B cell (primary cell): Measurements from ENCODE around the gene ACER2. TPM values are rescaled to one million over a fixed set of nuclear protein-coding genes. Genes with fewer than 3 reads are reported as not detected.

ENCODE experiments used
- ATAC-seq: fragments of 200-7000 bp; cut with Tn5 transposase; one replicate; pipeline ENCODE4 v1.10.0; 2021; ENCODE audit warnings: low read depth, mild to moderate bottlenecking, moderate number of reproducible peaks, moderate library complexity
- CTCF ChIA-PET: fragments of 350-600 bp; sonication (Branson Sonifier 250); formaldehyde crosslinking; loops from one replicate; lab custom pipeline; 2021; ENCODE audit warnings: antibody characterized with exemption, inconsistent platforms; lab: Charles Lee
- POLR2A ChIA-PET: fragments of 350-600 bp; sonication (Branson Sonifier 250); formaldehyde crosslinking; loops from one replicate; lab custom pipeline; 2021; ENCODE audit warnings: antibody characterized with exemption; lab: Charles Lee
- DNase-seq: peaks from one replicate; pipeline ENCODE4 v3.0.0; 2013
- H2AFZ ChIP-seq: 2 replicates; pipeline ENCODE4 v1.6.1; 2012; ENCODE audit warnings: mild to moderate bottlenecking, low read depth, low read length; ENCODE audit not compliant: insufficient read depth, poor library complexity, severe bottlenecking
- H3K27ac ChIP-seq, 2 donors: 1 replicate in 1 of 2; 2 replicates in 1 of 2; pipeline ENCODE4 v1.5.1; 2012 to 2013; ENCODE audit warnings: low read length in 2 of 2, mild to moderate bottlenecking in 2 of 2, moderate library complexity in 1 of 2
- H3K27me3 ChIP-seq, 4 experiments: fragments of 200-600 bp in 1 of 4; sonication (generic) in 1 of 4; replicated peaks in 1 of 4; 1 replicate in 2 of 4; 2 replicates in 2 of 4; pipeline versions ENCODE4 v1.6.1 to v1.7.0; 2013 to 2016; ENCODE audit warnings: low read length in 3 of 4, mild to moderate bottlenecking in 2 of 4, mixed read lengths in 1 of 4, moderate library complexity in 1 of 4; ENCODE audit not compliant: insufficient read depth in 4 of 4, control insufficient read depth in 3 of 4; ENCODE audit errors: control extremely low read depth in 1 of 4
- H3K36me3 ChIP-seq, 2 experiments: replicated peaks in 1 of 2; 1 replicate in 1 of 2; 2 replicates in 1 of 2; pipeline versions ENCODE4 v1.6.1 to v1.7.1; 2013; ENCODE audit warnings: low read length in 1 of 2; ENCODE audit not compliant: insufficient read depth in 2 of 2, control insufficient read depth in 1 of 2; ENCODE audit errors: control extremely low read depth in 1 of 2, extremely low read depth in 1 of 2
- H3K4me1 ChIP-seq, 2 donors: fragments of 200-600 bp in 1 of 2; sonication (generic) in 1 of 2; 1 replicate in 1 of 2; 2 replicates in 1 of 2; pipeline versions ENCODE4 v1.5.1 to v1.6.1; 2013 to 2017; ENCODE audit warnings: low read length in 2 of 2; ENCODE audit not compliant: control insufficient read depth in 2 of 2, insufficient read depth in 2 of 2
- H3K4me2 ChIP-seq: replicated peaks from 2 replicates; pipeline ENCODE3; 2012; ENCODE audit warnings: mild to moderate bottlenecking, low read depth, low read length; ENCODE audit not compliant: poor library complexity, severe bottlenecking
- H3K4me3 ChIP-seq, 5 experiments: fragments of 200-600 bp in 1 of 5; sonication (generic) in 1 of 5; 1 replicate in 3 of 5; 2 replicates in 2 of 5; pipeline versions ENCODE4 v1.5.1 to v1.7.0; 2011 to 2016; ENCODE audit warnings: low read length in 4 of 5, mild to moderate bottlenecking in 4 of 5, low read depth in 2 of 5, control low read depth in 1 of 5, moderate library complexity in 1 of 5; ENCODE audit not compliant: insufficient read depth in 1 of 5; ENCODE audit errors: control extremely low read depth in 1 of 5, extremely low read depth in 1 of 5
- H3K79me2 ChIP-seq: fragments of 200-600 bp; sonication (generic); one replicate; pipeline ENCODE4 v1.6.0; 2016; ENCODE audit warnings: low read length; ENCODE audit not compliant: control insufficient read depth, insufficient read depth
- H3K9ac ChIP-seq: fragments of 200-600 bp; sonication (generic); 2 replicates; pipeline ENCODE4 v1.6.1; 2017; ENCODE audit warnings: mild to moderate bottlenecking, low read length, moderate library complexity
- H3K9me3 ChIP-seq, 3 donors: one replicate each; pipeline versions ENCODE4 v1.6.1 to v1.7.1; 2013; ENCODE audit warnings: low read length in 2 of 3; ENCODE audit not compliant: control insufficient read depth in 2 of 3, insufficient read depth in 1 of 3; ENCODE audit errors: control extremely low read depth in 1 of 3
- H4K20me1 ChIP-seq: 2 replicates; pipeline ENCODE4 v1.6.0; 2012; ENCODE audit warnings: mild to moderate bottlenecking, low read length; ENCODE audit not compliant: insufficient read depth, control insufficient read depth, poor library complexity, severe bottlenecking
- H3K27ac Mint-ChIP-seq: one replicate; pipeline ENCODE4 v1.8.0; 2021; ENCODE audit warnings: mixed read lengths
- H3K27me3 Mint-ChIP-seq: one replicate; pipeline ENCODE4 v1.8.0; 2021; ENCODE audit warnings: mixed read lengths
- H3K4me1 Mint-ChIP-seq: one replicate; pipeline ENCODE4 v1.8.0; 2021; ENCODE audit warnings: mixed read lengths
- H3K4me3 Mint-ChIP-seq: one replicate; pipeline ENCODE4 v1.8.0; 2021; ENCODE audit warnings: mixed read lengths
- H3K9me3 Mint-ChIP-seq: one replicate; pipeline ENCODE4 v1.8.0; 2022; ENCODE audit warnings: mixed read lengths; ENCODE audit not compliant: insufficient read depth
- EZH2 ChIP-seq: IDR thresholded peaks from 2 replicates; pipeline ENCODE4 v1.6.1; 2012; ENCODE audit warnings: borderline replicate concordance, low read depth, mild to moderate bottlenecking, moderate library complexity, low read length; ENCODE audit not compliant: insufficient read depth, poor library complexity, severe bottlenecking
- intact Hi-C: fragments of 100-400 bp; cut with micrococcal nuclease; formaldehyde crosslinking; loops from one replicate; pipeline ENCODE4 v1.10.0; 2022
- polyA plus RNA-seq: library from polyadenylated mRNA; depleted of rRNA; stranded (reverse); fragments of >200 nt; gene quantifications from 2 replicates; pipeline ENCODE4 v1.2.3, GENCODE V29; 2012
- total RNA-seq, 2 donors: library from RNA; stranded (reverse); fragments of 120-200 nt in 1 of 2; gene quantifications; 1 replicate in 1 of 2; 2 replicates in 1 of 2; pipeline versions ENCODE4 v1.2.3 to v1.2.4, GENCODE V29; 2013 to 2022
- TF ChIP-seq, protein P1 (sequence below): fragments of 200-600 bp; IDR thresholded peaks from one replicate; pipeline ENCODE4 v1.8.0; 2022; ENCODE audit warnings: antibody characterized with exemption, mild to moderate bottlenecking

The ACER2 gene
- total and polyA plus RNA-seq, 2 donors (not counting 1 experiment from before 2014, with no cell fraction given) = 1.1 to 5.5 TPM

DNA sequence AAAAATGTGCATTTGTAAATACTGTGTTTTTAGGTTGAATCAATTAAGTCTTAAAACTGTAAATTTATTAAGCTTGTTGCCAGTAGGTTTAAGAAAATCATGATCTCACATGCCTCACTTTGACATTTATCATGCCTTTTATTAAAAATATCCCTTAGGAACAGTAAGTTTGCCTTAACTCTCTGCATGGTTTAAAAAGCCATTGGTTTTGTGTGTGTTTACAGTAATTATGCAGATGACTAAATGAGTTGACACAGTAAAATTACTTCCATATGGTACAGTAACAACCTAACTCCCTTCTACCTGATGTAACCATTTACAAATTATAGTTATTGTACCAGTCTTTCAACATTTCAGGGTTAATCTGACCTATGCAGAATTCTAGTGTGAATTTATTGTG, 35.3 kb upstream of the ACER2 start:
- intact Hi-C loops = no loop called here
- Histone ChIP-seq H3K9ac (no peak overlapping the region), H3K4me3 (no peak overlapping the region), H4K20me1 (peaks cover 8% of the 10 kb centered on the region), H2AFZ (no peak overlapping the region), H3K9me3 (no peaks in the 10 kb centered on the region), H3K36me3 (peaks cover 18 to 45% of the 10 kb centered on the region in 2 experiments), H3K4me1 (peaks cover 4 to 5% of the 10 kb centered on the region in 2 donors), H3K27ac (no peak overlapping the region), H3K79me2 (no peaks in the 10 kb centered on the region), H3K4me2 (no peak overlapping the region), H3K27me3 (no peaks in the 10 kb centered on the region)
- ChIA-PET POLR2A (no interaction called here), CTCF (interaction anchor here (0.6 kb wide), 1 partner anchor 91 kb away, joined by 3 read pairs; no protein-coding TSS in a partner anchor)
- ATAC-seq (no peak), DNase-seq (no peak)
- H3K27ac Mint-ChIP-seq = no peak overlapping the region
- no peak overlapping the region for H3K4me3 Mint-ChIP-seq
- H3K4me1 Mint-ChIP-seq = peaks cover 15% of the 10 kb centered on the region
- no peaks in the 10 kb centered on the region for H3K9me3 Mint-ChIP-seq
- TF ChIP-seq, protein P1, sequence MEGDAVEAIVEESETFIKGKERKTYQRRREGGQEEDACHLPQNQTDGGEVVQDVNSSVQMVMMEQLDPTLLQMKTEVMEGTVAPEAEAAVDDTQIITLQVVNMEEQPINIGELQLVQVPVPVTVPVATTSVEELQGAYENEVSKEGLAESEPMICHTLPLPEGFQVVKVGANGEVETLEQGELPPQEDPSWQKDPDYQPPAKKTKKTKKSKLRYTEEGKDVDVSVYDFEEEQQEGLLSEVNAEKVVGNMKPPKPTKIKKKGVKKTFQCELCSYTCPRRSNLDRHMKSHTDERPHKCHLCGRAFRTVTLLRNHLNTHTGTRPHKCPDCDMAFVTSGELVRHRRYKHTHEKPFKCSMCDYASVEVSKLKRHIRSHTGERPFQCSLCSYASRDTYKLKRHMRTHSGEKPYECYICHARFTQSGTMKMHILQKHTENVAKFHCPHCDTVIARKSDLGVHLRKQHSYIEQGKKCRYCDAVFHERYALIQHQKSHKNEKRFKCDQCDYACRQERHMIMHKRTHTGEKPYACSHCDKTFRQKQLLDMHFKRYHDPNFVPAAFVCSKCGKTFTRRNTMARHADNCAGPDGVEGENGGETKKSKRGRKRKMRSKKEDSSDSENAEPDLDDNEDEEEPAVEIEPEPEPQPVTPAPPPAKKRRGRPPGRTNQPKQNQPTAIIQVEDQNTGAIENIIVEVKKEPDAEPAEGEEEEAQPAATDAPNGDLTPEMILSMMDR = no peak
- no peak for TF ChIP-seq EZH2
- no peaks in the 10 kb centered on the region for H3K27me3 Mint-ChIP-seq

DNA sequence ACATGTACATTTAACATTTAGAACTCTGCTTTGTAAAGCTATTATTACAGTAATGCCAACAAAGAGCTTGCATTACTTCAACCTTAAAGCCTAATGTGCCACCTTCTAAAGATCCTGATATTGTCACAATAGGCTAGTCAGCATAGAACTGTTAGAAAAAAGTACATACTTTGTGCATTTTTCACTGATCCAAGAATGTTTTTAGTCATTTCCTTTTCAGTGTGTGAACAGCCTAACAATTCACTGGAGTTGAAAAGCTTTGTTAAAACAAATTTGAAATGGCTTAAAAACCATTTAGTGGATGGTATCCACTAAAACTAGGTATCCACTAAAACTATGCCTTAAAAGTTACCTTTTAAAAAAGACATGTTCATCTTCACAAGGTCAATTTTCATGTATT, 33.3 kb upstream of the ACER2 start:
- Mint-ChIP-seq H3K27ac (peak overlapping the region; percentile 42), H3K4me3 (no peak overlapping the region), H3K9me3 (no peaks in the 10 kb centered on the region), H3K4me1 (peaks cover 32% of the 10 kb centered on the region), H3K27me3 (no peaks in the 10 kb centered on the region)
- ATAC-seq = no peak
- H3K4me3 ChIP-seq = no peak overlapping the region
- peaks cover 13 to 15% of the 10 kb centered on the region in 2 donors for H3K4me1 ChIP-seq
- ChIA-PET CTCF (interaction anchor here (2.3 kb wide), 1 partner anchor 89 kb away, joined by 7 read pairs; no protein-coding TSS in a partner anchor), POLR2A (no interaction called here)
- H3K9ac ChIP-seq = no peak overlapping the region
- H3K36me3 ChIP-seq = peaks cover 20 to 52% of the 10 kb centered on the region in 2 experiments
- H3K27ac ChIP-seq = peak overlapping the region in 1 of 2 donors; percentile 14
- H3K79me2 ChIP-seq = no peaks in the 10 kb centered on the region
- no peak overlapping the region for H2AFZ ChIP-seq
- intact Hi-C loops = no loop called here
- no peaks in the 10 kb centered on the region for H3K9me3 ChIP-seq
- TF ChIP-seq EZH2 = no peak
- TF ChIP-seq, protein P1 = no peak
- no peaks in the 10 kb centered on the region for H3K27me3 ChIP-seq
- H3K4me2 ChIP-seq = no peak overlapping the region
- peaks cover 8% of the 10 kb centered on the region for H4K20me1 ChIP-seq
- DNase-seq = no peak
